HG03354 (cell line): ENCODE results near the gene IFT80.

Source experiments
- ATAC-seq: cut with Tn5 transposase; IDR thresholded peaks from one replicate; pipeline ENCODE4 v1.9.1; 2021; ENCODE audit warnings: mild to moderate bottlenecking; ENCODE audit not compliant: unreplicated experiment, poor library complexity, severe bottlenecking

Gene IFT80

DNA sequence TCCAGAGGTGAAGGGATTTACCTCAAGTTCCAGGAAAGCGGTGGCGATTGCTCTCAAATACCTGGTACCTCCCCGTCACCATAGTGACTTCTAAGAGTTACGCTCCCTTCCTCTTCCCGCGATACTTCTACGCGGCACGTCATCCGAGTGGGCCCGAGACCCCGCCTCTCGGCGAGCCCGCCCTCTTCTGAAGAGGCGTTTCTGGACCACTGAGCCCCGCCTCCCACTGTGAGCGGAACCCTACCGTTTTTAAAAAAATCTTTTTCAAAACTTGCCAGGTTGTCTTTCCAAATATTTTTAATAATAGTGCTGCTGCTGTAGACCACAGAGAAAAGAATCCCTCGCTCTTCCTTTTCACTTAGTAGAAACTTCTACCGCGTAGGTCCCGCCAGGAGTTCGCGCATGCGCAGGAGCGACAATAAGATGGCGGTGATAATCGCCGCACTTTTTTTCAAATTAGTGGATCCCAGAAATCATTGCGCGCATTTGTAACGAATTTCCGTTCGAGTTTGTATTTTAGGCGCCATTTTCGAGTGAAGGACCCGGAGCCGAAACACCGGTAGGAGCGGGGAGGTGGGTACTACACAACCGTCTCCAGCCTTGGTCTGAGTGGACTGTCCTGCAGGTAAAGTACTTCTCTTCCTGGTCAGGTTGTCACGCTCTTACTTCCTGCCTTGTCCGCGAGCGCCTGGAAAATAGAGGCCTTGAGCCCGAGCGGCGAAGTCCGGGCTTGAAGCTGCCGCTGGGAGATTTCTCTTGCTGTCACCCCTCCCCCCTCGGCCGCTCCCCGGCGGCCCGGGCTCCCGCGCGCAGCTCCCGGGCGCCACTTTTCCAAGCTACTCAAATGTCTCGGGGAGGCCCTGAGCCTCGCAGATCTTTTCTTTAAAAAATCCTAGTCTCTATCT is at the start of gene IFT80, which contains the start of gene SMC4:
Gene IFT80, minus strand, starts transcription at position 101 of the 905 bp plus-strand sequence. CDS start 14,625 bp downstream, outside the sequence.
Gene SMC4, plus strand, starts transcription at position 526 of the 905 bp plus-strand sequence. CDS start 1,177 bp downstream, outside the sequence.
- ATAC-seq = peak; percentile 93

GRCh38 chr3:160447544-160447943 is 48.5 kb upstream of the IFT80 start:
- ATAC-seq = no peak

- no peak for ATAC-seq
Measured at GRCh38 chr3:160446522-160447056, 47.6 kb upstream of the IFT80 start.

DNA sequence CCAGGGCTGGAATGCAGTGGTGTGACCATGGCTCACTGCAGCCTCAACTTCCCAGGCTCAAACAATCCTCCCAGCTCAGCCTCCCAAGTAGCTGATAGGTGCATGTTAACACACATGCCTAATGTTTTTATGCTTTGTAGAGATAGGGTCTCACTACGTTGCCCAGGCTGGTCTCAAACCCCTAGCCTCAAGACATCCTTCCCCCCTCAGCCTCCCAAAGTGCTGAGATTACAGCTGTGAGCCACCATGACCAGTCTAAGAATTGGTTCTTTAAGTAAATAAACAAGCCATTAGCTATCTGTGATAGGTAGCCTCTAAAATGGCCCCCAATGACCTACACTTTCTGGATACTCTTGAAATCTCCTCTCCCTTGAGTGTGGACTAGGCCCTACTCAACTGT is 46.8 kb upstream of the IFT80 start:
- ATAC-seq = no peak

- ATAC-seq = no peak
Measured at GRCh38 chr3:160444411-160444810, 45.4 kb upstream of the IFT80 start.

- no peak for ATAC-seq
Measured at GRCh38 chr3:160440687-160441086, 41.7 kb upstream of the IFT80 start.

DNA sequence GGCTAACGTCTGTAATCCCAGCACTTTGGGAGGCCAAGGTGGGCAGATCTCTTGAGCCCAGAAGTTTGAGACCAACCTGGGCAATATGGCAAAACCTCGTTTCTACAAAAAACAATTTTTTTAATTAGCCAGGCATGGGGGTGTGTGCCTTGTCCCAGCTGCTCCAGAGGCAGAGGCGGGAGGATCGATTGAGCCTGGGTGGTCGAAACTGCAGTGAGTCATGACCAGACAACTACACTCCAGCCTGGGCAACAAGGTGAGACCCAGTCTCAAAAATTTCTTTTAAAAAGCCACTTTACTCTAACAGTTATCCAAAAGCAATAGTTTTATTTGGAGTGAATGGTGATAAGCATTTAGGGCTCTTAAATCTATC is 38.0 kb upstream of the IFT80 start:
- no peak for ATAC-seq

- no peak for ATAC-seq
Measured at GRCh38 chr3:160435747-160436146, 36.7 kb upstream of the IFT80 start.

- no peak for ATAC-seq
Measured at GRCh38 chr3:160435095-160435494, 36.1 kb upstream of the IFT80 start.

GRCh38 chr3:160434071-160434470 is 35.0 kb upstream of the IFT80 start:
- ATAC-seq = no peak

GRCh38 chr3:160427832-160428424 is 28.9 kb upstream of the IFT80 start:
- ATAC-seq = no peak

GRCh38 chr3:160417311-160417710 is 18.3 kb upstream of the IFT80 start:
- ATAC-seq = no peak

GRCh38 chr3:160413613-160414248 is 14.7 kb upstream of the IFT80 start:
- peak; percentile 83 for ATAC-seq

- no peak for ATAC-seq
Measured at GRCh38 chr3:160412477-160412876, 13.5 kb upstream of the IFT80 start.

- no peak for ATAC-seq
Measured at GRCh38 chr3:160409812-160410610, 11.0 kb upstream of the IFT80 start.

DNA sequence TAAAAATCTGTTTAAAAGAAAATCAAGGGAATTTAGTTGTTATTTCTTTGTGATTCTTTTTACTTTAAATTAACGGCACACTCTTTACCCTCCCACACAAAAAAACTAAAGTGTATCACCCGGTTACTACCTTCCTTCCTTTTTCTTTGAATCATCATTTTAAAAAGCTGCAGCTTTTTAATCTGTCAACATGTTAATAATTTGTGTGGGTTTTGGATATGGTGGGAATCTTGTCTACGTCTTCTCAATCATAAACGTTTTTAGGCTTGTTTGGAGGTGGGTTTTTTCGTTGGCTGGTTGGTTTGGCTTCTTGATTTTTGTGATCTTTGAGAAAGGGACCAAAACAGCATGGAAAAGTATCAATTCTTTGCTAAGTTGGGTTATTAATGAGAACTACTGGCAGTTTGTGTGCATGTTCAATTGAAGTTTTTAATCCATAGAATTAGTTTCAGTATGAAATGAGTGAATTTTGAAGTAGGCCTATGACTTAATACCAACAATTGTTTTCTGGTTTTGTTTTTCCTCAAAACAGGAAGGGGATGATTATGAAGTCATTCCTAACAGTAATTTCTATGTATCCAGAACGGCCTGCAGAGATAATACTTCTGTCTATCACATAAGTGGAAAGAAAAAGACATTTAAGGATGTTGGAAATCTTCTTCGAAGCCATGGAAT is 4.9 kb upstream of the IFT80 start:
- ATAC-seq = no peak

GRCh38 chr3:160403028-160403545 is 4.1 kb upstream of the IFT80 start:
- ATAC-seq = no peak

DNA sequence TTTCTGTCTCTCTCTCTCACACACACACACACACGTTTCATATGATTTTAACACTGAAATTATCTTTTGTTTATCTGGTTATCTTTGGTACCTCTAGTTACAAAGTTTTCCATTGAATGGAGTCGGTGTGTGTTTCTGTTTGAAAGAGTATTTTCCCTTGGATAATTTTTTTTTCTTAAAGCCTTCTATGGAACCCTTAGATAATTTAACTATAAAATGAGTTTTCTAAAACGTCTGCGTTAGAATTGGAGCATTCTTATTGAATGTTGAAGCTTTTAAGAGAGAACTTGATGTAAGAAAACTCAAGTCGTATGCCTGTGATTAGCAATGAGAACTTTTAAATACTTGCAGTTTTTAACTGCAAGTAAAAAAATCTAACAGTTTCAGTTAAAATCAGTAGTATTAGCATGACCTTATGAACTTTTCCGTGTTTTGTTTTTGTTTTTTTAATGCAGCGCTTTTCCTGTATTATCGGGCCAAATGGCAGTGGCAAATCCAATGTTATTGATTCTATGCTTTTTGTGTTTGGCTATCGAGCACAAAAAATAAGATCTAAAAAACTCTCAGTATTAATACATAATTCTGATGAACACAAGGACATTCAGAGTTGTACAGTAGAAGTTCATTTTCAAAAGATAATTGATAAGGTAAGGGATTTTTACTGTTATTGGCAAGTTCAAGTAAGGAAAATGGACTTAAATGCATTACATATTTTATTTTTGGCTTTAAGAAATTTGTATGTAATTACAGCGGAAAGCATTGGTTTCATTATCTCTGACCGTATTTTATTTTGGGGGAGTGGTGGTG is 3.4 kb upstream of the IFT80 start:
- no peak for ATAC-seq
